M059J (cell line): ENCODE data around the gene NMRAL1. TPM values are rescaled to one million over a fixed set of nuclear protein-coding genes. Genes with fewer than 3 reads are reported as not detected.

Experiments
- DNase-seq: peaks from one replicate; pipeline ENCODE4 v3.0.0-alpha.2; 2012; ENCODE audit warnings: low read depth
- total RNA-seq: library from RNA; depleted of rRNA; stranded (reverse); fragments of >200 nt; shearing (Covaris generic); gene quantifications from 2 replicates; pipeline ENCODE4 v1.2.3, GENCODE V29; 2014

NMRAL1 gene
- total RNA-seq, 1 experiment from 2014 or later: 126 TPM

DNA sequence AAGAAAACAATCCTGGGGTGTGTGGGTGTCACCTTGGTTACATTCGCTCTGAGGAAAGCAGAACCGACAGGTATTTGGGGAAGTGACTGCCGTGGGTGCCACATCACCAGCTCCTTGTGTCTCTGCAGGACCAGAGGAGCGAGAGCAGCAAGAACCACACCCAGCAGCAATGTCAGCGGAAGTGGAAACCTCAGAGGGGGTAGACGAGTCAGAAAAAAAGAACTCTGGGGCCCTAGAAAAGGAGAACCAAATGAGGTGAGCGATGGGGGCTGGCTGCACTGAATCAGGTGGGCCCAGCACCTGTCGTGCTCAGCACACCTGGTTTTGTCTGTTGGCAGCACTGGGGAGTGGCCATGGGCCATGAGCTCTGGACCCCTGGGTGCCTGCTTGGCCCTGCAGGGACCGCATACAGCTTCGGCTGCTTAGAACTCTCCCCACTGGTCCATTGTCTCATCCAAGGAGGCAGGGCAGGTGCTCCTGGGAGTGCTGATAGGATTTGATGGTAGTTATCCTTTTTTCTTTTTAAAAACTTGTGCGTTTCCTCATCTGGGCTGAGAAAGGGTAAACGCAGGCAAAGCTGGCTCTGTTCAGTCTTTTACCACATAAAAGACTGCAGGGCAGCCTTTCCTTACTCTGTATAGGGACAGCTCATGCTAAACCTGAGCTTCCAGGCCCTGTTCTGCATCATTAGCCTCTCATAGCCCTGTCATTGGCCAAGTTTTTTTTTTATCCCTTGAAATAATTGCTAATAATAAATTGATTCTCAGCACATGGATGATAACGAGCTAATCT lies 31.1 kb upstream of the NMRAL1 start:
- DNase-seq: no peak

GRCh38 chr16:4501071-4501478 lies 26.6 kb upstream of the NMRAL1 start:
- DNase-seq: peak; percentile 66

DNA sequence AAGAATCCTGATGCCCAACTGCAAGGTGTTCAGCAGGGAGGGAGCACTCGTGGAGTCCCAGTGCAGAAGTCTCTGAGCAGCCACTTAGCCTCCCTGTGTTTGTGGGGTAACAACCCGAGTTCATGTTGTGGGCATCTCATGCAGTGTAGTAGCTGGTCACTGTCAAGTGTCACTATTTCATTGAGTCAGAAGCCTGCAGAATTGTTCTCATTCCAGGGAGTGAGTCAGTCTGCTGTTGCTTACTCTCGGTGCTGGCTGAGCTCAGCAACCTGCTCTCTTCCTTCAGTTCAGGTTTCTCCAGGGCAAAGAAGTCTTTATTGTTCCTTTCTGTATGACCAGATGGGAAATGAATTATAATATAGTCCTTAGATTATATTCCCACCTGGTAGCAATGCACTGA lies 25.8 kb upstream of the NMRAL1 start:
- DNase-seq: peak; percentile 91

- no peak for DNase-seq
These were observed 24.8 kb upstream of the NMRAL1 start for GRCh38 chr16:4499196-4499555.

DNA sequence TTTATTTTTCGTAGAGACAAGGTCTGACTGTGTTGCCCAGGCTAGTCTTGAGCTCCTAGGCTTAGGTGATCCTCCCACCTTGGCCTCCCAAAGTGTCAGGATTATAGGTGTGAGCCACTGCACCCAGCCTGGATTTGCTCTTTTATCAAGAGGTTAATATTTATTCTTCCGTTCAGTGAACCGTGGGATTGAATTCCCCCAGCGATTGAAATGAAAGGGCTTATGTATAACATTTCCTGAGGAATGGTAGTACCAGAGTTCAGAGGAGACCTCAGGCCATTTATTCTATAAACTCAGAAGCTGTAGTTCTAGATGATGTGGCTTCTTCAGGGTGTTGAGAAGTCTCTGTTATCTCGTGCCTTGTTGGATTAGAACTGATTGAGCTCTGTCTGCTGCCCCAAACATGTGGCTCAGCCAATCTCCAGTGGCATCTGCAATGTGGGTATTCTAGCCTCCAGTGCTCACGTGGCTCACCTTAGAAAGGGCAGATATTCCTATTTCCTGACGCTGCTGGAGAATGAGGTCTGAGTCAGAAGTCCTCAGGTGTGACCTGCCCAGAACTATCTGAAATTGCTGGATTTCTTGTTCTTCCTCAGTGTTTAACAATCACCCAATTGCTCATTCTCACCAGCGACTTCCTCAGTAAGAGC lies 24.2 kb upstream of the NMRAL1 start:
- no peak for DNase-seq

- peak; percentile 97 for DNase-seq
These were observed 21.9 kb upstream of the NMRAL1 start for GRCh38 chr16:4496305-4496704.

DNA sequence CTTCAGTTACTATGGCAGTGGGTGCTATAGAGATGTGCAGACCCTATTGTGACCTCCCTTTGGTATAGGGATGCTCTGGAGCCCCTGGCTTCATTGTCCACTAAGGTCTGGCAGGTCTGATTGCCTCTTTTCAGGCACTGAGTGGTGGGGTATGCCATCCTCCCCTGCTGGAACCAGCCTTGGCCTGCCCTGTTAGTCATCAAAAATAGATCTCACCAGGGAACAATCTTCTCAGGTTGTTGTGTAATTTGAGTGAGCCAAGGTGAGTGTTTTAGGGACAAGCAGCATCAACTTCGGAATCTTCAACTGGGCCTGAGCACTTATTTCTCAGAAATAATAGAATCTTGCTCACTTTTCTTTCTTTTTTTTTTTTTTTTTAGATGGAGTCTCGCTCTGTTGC lies 21.3 kb upstream of the NMRAL1 start:
- peak; percentile 60 for DNase-seq

- DNase-seq: peak; percentile 88
These were observed 20.5 kb upstream of the NMRAL1 start for GRCh38 chr16:4494746-4495490.

DNA sequence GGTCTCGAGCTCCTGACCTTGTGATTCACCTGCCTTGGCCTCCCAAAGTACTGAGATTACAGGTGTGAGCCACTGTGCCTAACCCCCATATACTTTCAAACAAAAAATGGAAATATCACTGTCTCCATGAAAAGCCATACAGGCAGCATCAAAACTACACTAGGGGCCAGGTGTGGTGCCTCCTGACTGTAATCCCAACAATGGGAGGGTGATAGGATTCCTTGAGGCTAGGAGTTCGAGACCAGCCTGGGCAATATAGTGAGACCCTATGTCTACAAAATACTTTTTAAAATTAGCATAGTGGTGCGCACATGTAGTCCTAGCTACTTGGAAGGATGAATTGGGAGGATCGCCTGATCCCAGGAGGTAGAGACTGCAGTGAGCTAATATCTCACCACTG lies 17.5 kb upstream of the NMRAL1 start:
- no peak for DNase-seq

DNA sequence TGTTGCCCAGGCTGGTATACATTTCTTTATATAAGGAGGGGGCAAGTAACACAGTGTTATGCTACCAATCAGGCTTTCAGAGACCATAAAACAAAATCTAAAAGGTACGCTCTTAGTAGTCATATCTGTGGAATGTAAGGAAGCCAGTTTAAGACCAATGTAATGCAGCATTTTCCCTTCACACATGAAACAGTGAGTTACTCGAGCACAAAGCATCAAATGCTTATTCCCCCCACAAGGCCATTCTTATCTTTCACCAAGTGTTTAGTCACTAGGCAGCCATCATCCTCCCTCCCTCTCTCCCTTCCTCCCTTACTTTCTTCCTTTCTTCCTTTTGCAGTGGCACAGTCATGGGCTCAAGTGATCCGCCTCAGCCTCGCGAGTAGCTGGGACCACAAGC lies 14.6 kb upstream of the NMRAL1 start:
- DNase-seq: peak; percentile 89

DNA sequence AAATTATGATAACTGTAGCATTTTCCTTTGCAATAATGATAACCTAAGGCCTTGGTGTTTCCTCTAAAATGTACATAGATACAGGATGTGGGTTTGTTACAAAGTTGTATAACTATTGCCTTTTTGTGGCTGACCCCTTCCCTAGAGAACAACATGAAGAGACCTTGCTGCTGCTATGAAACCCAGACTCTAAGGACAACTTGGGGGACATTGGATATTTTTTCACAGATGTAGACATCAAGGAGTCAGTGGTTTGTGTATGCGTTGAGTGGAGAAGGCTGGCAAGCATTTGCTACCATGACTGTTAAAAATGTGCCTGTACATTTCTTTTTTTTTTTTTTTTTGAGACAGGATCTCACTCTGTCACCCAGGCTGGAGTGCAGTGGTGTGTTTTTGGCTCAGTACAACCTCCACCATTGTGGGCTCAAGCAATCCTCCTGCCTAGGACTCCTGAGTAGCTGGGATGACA lies 14.1 kb upstream of the NMRAL1 start:
- no peak for DNase-seq

DNA sequence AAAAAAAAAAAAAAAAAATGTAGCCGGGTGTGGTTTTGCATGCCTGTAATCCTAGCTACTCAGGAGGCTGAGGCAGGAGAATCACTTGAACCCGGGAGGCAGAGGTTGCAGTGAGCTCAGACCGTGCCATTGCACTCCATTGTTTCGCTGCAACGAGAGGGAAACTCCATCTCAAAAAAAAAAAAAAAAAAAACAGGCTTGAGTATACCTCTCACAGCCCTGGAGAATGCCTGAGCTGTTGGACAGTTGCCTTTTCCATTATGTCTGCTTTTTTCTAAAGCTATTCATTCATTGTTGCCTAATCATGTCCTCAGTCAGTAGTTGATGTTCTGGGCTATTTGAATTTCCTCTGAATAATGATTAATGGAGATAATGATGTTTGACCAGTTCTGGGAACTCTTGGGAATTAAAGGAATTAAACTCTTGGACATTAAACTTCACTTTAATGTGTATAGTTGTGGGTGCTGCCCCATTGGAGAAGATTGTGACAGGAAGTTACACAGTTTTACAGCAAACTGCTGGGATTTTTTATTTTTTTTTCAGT lies 13.6 kb upstream of the NMRAL1 start:
- peak; percentile 64 for DNase-seq

GRCh38 chr16:4486126-4486893 lies 11.9 kb upstream of the NMRAL1 start:
- no peak for DNase-seq

DNA sequence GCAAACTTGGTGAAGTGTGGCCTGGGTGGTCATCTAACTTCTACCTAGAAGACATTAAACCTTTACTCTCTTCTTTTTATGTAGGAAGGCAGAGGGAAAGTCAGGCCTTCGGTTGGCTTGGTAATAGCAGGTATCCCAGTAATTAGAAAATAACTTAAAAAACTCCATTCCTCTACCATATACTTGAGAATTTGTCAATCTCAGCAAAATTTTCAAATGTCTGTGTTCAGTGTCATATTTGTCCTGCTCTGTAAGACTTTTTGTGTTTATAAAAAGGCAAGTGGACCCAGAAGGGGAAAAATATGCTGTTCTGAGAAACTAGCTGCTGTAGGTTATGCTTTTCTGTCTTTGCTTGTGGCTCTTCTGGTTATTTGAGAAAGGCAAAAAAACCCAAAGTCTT lies 7.5 kb upstream of the NMRAL1 start:
- no peak for DNase-seq

DNA sequence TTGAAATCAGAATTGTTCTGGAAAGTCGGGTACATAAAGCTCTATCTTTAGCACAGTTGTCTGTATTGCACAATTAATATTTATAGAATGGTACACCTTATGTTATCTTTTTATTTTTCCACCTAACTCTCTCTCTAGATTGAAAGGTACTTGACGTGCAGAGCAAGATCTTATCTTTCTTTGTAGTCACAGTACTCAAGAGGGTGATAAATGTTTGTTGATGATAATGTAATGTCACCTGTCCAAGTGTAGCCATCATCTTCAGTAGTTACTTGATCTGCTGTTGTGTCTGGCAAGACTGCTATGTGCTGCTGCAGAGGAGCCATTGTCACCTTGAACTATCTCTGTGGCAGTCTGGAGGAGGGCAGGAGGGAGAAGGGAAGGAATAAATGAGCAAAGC lies 7.1 kb upstream of the NMRAL1 start:
- DNase-seq: no peak

DNA sequence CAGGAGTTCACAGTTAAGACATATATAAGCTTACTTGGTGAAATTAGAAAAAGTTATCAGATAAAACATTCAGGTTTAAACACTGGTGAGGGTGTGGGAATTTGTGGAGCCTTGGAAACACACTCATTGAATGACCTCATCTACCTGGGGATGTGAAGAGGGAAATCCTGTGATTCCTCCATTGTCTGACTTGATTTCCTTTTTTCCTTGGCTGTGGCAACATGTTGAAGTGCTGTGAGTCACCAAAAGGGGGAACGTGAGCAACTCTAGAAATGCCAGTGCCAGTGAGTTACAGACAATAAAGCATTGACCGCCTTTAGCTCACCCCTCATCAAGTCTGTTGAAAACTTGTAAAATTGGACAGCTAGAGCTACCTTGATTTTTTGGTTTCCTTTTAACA lies 3.5 kb upstream of the NMRAL1 start:
- peak; percentile 74 for DNase-seq

DNA sequence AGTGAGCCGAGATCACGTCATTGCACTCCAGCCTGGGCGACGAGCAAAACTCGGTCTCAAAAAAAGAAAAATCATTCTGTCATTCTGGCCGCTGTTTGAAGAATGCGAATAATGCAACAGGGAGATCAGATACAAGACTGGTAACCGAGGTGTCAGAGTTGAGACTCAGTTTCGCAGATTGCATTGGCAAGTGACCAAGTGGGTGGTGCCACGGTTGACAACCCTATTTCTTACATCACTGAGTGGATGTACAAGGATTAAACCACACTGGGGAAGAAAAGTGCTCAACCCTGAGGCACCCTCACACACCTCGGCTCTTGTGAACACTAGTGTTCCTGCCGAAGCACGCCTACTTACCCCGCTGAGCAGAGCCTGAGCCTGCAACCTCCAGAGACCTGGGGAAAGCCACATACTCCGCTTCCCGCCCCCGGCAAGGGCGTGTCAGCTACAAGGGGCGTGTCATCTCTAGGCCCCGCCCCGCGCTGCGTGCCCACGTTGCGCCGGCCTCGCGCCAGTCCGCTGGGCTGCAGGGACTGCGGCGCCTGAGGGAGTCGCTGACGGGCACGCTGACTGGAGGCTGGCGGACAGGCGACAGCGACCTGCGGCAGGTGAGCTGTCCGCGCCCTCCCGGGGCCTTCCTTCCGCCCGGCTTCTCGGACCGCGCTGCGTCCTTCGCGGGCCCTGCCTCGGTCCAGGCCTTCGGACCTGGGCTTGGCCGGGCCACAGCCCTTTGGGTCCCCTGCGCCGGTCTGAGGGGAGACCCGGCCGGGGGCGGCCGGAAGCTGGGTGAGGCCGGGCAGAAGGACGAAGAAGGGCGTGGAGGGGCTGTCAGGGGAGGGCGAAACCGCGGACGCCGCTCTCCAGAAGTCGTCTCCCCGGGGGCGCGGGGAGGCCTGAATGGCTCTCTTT lies 1.7 kb upstream of the NMRAL1 start, which contains the start of gene HMOX2:
TSS of gene HMOX2 (plus strand) at position 519 of the 909 bp plus-strand sequence. CDS start 29,127 bp downstream, outside the sequence.
- peak; percentile 89 for DNase-seq

- DNase-seq: no peak
These were observed 1.5 kb downstream of the NMRAL1 start for GRCh38 chr16:4472880-4473279.

DNA sequence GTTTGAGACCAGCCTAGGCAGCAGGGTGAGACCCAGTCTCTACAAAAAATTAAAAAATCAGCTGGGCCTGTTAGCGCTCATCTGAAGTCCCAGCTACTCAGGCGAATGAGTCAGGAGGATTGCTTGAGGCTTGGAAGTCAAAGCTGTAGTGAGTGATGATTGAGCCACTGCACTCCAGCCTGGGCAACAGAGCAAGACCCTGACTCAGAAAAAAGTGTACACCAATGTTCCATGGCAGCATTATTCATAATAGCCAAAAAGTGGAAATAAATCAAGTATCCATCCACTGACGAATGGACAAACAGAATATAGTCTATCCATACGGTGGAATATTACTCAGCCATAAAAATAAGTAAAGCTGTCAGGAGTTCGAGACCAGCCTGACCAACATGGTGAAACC lies 2.6 kb downstream of the NMRAL1 start:
- no peak for DNase-seq

GRCh38 chr16:4468972-4469371 lies 5.5 kb downstream of the NMRAL1 start:
- no peak for DNase-seq
